Activated effector memory CD4-positive, alpha-beta T cell treated with anti-CD3 and anti-CD28 coated beads, Interleukin-2, amount 50 U/mL, for 16 hours (primary cell): ENCODE measurements around the gene HDDC2.

Experiments used
- DNase-seq: peaks from one replicate; pipeline ENCODE4 v3.0.0-alpha.2; 2020

Gene HDDC2

DNA sequence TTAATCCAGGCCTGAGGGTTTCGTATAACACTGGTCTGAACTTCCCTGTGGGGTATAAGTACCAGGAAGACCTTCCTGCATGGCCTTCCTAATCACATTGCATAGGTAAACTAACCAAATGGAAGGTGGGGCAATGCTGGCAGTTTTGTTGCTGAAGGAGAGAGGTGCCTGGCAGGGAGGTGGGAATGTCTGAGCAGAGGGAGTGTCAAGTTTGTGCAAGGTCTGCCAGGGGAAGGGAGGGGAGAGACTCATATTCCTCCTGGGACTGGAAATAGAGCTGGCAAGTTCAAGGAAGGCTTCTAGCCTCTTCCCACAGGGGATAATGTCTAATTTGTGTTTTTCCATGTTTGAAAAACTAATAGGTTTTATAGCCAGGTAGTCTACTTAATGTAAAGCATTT is 70.6 kb downstream of the HDDC2 start:
- DNase-seq = no peak

DNA sequence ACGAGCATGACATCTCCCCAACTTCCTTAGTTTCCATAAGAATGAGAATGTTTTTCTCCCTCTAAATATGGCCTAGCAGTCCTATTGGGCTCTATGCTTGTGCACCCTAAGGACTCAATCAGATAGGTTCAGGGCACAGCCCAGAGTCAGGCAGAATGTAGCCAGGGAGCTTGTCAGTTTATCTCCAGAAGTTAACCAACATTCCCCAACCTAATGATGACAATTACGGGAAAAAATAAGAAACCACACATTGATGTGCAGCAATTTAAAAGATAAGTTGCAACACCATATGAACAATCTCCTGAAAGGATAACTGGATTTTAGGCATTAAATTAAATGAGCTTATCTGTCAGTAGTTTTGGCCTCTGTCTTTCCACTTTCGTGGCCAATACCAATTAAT is 71.1 kb downstream of the HDDC2 start:
- no peak for DNase-seq

DNA sequence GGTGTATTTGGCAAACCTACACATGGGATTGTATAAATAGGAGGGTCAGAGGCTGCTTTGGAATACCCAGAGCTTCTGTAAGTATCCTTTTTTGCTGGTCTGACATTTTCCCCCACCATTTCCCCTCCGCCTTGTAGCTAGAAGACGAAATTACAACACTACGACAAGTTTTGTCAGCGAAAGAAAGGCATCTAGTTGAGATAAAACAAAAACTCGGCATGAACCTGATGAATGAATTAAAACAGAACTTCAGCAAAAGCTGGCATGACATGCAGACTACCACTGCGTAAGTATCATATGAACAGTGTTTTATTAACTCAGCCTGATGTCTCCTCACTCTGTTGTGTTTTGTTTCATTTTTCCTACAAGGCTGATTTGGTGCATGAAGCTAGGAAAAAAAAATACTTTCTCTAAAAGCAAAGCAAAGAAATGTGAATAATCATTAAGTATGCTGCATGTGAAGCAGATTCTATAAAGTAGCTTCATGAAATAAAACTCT is 72.7 kb downstream of the HDDC2 start:
- no peak for DNase-seq

DNA sequence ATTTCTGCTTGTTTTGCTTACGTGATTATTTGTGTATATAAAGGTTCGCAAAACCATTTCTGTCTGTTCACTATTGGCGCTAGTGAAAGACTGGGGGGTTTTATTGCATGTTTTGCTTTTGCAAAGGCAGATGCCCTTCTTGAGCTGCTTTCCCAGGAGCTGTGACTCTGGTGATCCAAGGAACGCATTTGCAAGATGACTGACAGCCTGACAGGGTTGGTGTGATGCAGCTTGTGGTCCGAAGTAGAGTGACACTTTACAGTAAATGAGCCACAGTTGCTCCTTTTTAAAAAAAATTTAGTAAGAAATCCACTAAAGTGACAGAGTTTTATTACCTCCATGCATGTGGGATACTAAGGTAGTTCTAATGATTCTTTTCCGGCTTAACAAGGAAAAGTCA is 74.5 kb downstream of the HDDC2 start:
- DNase-seq = no peak
